ENCODE data around the gene FAT1. TPM values are rescaled to one million over a fixed set of nuclear protein-coding genes. Genes with fewer than 3 reads are reported as not detected.

FAT1 gene
- total RNA-seq, 4 donors from 2014 or later: 73.1 to 95.6 (median 76.5) TPM

DNA sequence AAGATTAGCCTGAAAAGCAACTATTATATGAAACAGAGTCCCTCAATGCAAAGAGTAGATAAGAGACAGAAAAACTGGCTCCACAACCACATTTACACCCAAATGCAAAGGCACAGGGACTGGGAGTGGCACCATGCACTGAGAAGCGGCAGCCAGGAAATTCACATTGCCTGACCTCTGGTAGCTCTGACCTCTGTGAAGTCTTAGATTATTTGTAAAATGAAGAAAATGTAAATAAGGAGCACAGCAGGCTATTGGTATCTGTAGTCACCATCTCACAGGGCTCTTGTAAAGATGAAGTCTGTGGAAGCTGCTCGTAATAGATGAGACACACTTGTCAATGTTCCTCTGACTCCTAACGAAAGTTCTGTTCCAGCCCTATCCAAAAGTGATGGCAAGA, 69.7 kb downstream of the FAT1 start:
- intact Hi-C loops (cut with DNase I): no loop called here
- TF ChIP-seq, protein P1, sequence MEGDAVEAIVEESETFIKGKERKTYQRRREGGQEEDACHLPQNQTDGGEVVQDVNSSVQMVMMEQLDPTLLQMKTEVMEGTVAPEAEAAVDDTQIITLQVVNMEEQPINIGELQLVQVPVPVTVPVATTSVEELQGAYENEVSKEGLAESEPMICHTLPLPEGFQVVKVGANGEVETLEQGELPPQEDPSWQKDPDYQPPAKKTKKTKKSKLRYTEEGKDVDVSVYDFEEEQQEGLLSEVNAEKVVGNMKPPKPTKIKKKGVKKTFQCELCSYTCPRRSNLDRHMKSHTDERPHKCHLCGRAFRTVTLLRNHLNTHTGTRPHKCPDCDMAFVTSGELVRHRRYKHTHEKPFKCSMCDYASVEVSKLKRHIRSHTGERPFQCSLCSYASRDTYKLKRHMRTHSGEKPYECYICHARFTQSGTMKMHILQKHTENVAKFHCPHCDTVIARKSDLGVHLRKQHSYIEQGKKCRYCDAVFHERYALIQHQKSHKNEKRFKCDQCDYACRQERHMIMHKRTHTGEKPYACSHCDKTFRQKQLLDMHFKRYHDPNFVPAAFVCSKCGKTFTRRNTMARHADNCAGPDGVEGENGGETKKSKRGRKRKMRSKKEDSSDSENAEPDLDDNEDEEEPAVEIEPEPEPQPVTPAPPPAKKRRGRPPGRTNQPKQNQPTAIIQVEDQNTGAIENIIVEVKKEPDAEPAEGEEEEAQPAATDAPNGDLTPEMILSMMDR (IDR thresholded peaks at IDR 0.05): no peak
- TF ChIP-seq POLR2A (IDR thresholded peaks at IDR 0.05): no peak
- no peaks in the 10 kb centered on the region for H3K27me3 ChIP-seq
- no peaks in the 10 kb centered on the region for H3K4me1 ChIP-seq
- WGBS, 2 donors: 83 to 95% methylated on average over 3 of the region's 3 CpGs
- H3K9me3 ChIP-seq: no peaks in the 10 kb centered on the region
- no peaks in the 10 kb centered on the region for H3K36me3 ChIP-seq
- H3K27ac ChIP-seq: no peak overlapping the region
- no peak overlapping the region for H3K4me3 ChIP-seq (replicated peaks in 1 of 3)
- DNase-seq: no peak

DNA sequence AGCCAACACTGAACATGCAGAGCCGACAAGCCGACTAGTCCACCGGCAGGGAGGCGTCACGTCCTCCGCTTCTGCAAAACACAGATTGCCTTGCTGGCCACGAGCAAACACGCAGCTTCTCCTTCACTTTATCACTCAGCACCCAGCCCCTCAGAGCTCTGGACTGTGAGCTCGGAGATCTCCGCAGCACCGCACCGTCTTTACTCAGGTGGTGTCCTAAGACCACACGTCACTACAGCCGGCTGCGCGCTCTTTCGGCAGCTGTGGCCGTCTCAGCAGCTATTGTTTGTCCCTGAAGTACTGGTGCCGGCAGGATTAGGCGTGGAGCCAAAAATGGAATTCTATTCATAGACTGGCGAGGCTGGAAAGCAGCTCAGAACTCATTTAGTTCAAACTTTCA, 72.0 kb downstream of the FAT1 start:
- intact Hi-C loops (cut with DNase I): no loop called here
- peak in 1 of 2 donors; percentile 20 for DNase-seq
- Histone ChIP-seq H3K4me3 (replicated peaks in 1 of 3) (no peak overlapping the region), H3K27ac (no peak overlapping the region), H3K27me3 (no peaks in the 10 kb centered on the region), H3K36me3 (no peaks in the 10 kb centered on the region), H3K9me3 (no peaks in the 10 kb centered on the region), H3K4me1 (no peaks in the 10 kb centered on the region)
- TF ChIP-seq, protein P1 (IDR thresholded peaks at IDR 0.05): no peak
- TF ChIP-seq POLR2A (IDR thresholded peaks at IDR 0.05): no peak
- 69 to 79% methylated on average over 20 to 21 of the region's 21 CpGs for WGBS, 2 donors

DNA sequence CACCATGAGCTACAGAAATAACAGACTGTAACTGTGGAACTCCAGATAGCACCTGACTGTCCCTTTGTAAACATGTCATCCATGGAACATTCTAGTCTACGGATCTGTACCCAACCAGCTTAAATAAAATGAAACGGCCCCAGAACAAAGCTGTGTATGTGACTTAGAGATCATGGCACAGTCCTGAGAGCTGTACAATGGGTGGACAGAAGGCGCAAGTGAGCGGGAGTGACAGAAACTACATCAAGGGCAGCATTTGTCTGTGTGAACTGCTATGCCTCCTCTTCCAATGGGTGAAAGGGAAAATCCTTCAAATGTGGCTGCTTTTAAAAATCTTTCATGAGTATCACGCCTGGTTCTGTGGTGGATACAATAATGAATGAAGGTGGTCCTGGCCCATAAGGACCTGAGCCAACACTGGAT, 72.5 kb downstream of the FAT1 start:
- WGBS, 2 donors: 92 to 93% methylated on average over 5 of the region's 5 CpGs
- Histone ChIP-seq H3K9me3 (no peaks in the 10 kb centered on the region), H3K4me1 (no peaks in the 10 kb centered on the region), H3K27ac (no peak overlapping the region), H3K4me3 (replicated peaks in 1 of 3) (no peak overlapping the region), H3K27me3 (no peaks in the 10 kb centered on the region), H3K36me3 (no peaks in the 10 kb centered on the region)
- TF ChIP-seq POLR2A (IDR thresholded peaks at IDR 0.05): no peak
- TF ChIP-seq, protein P1 (IDR thresholded peaks at IDR 0.05): no peak
- DNase-seq: no peak
- intact Hi-C loops (cut with DNase I): no loop called here

DNA sequence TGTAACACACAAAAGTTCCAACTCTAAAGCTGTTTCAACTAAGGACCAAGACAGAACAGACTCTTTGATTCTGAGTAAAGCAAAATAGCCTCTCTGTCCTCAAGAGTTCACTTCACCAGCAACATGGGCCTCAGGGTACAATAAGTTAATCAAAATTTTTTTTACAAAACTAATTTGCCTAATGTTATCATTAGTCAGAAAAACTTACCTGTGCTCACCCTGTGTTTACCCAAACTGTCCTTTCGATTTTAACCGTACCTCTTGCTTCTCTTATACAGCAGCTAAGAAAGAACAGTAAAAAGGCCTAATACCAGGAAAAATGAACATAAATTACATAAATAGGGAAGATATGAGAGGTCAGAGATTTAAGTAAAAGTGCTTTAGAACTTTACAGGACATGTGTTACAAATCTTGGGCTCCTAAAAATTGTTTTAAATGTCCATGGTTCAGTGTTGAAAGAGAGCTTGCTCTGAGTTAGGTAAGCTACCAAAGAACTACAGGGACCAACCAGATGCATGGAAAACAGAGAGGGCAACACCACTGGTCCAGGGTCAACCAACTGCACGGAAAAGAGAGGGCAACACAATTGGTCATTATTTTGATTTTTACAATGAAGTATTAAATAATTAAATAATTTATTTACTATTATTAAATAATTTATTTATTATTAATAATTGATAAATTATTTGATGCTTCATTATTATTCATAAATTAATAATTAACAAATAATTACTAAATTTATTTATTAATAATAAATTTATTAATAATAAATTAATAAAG, 73.1 kb downstream of the FAT1 start:
- no peaks in the 10 kb centered on the region for H3K36me3 ChIP-seq
- H3K9me3 ChIP-seq: no peaks in the 10 kb centered on the region
- intact Hi-C loops (cut with DNase I): no loop called here
- H3K27ac ChIP-seq: no peak overlapping the region
- TF ChIP-seq POLR2A (IDR thresholded peaks at IDR 0.05): no peak
- TF ChIP-seq, protein P1 (IDR thresholded peaks at IDR 0.05): no peak
- no peak for DNase-seq
- H3K27me3 ChIP-seq: no peaks in the 10 kb centered on the region
- WGBS, 2 donors: 97 to 98% methylated on average over 3 of the region's 3 CpGs
- H3K4me1 ChIP-seq: no peaks in the 10 kb centered on the region
- H3K4me3 ChIP-seq (replicated peaks in 1 of 3): no peak overlapping the region

DNA sequence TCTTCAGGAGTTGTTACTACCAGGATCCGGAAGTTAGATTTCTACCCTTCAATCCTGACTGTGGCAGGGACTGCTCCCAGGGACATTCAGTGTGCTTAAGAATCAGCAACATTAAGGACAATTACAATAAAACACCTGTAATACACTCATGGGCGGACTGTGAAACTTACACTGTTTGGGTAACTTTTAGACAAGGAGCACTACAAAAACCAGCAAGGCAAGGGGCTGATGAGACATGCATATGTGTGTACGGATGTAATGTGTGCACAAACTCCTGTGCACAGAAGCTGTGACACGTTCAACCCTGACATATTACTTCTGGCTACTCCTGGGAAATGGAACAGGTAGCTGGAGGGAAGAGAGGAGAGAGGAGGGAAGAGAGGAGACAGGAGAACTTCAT, 75.8 kb downstream of the FAT1 start:
- Histone ChIP-seq H3K36me3 (no peaks in the 10 kb centered on the region), H3K27ac (no peak overlapping the region), H3K4me3 (replicated peaks in 1 of 3) (no peak overlapping the region), H3K9me3 (no peaks in the 10 kb centered on the region), H3K4me1 (peaks cover 0 to 3% of the 10 kb centered on the region in 2 donors), H3K27me3 (no peaks in the 10 kb centered on the region)
- WGBS, 2 donors: 71 to 81% methylated on average over 4 of the region's 4 CpGs
- intact Hi-C loops (cut with DNase I): no loop called here
- no peak for DNase-seq
- TF ChIP-seq POLR2A (IDR thresholded peaks at IDR 0.05): no peak
- TF ChIP-seq, protein P1 (IDR thresholded peaks at IDR 0.05): no peak

All from thyroid gland (tissue), 4 donors.